HCT116 (cell line): Measurements from ENCODE around the gene ITGBL1. TPM values are rescaled to one million over a fixed set of nuclear protein-coding genes. Genes with fewer than 3 reads are reported as not detected.

Experiments
- ATAC-seq: fragments of 200-7000 bp; cut with Tn5 transposase; 2 replicates; pipeline ENCODE4 v1.9.1; 2020; ENCODE audit warnings: mild to moderate bottlenecking, moderate library complexity
- BruUV-seq: library from RNA; stranded (reverse); fragments of 400-500 nt; replicated peaks from 2 replicates; lab custom pipeline; 2021; lab: Mats Ljungman, UMichigan
- CTCF ChIA-PET: fragments of 300-600 bp; sonication (Branson Sonifier 250); formaldehyde crosslinking; loops from one replicate; lab custom pipeline; 2021; ENCODE audit warnings: antibody characterized with exemption; lab: Charles Lee
- POLR2A ChIA-PET: fragments of 300-600, 350-600 bp; sonication (Branson Sonifier 250); formaldehyde crosslinking; loops from one replicate; lab custom pipeline; 2021; ENCODE audit warnings: antibody characterized with exemption; lab: Charles Lee
- RAD21 ChIA-PET, 2 experiments: fragments of 300-600 bp; sonication (Branson Sonifier 250); formaldehyde crosslinking; loops; one replicate each; lab custom pipeline; 2023; ENCODE audit warnings: low total read pairs in 2 of 2; ENCODE audit not compliant: uncharacterized antibody in 2 of 2, unreplicated experiment in 2 of 2, low non-redundant PET in 1 of 2; lab: Charles Lee
- DNase-seq: peaks from one replicate; pipeline ENCODE4 v3.0.0-alpha.2; 2010; ENCODE audit warnings: low read depth, low spot score
- H2AFZ ChIP-seq: fragments of 200-600 bp; shearing (Covaris generic), sonication (generic); 2 replicates; pipeline ENCODE4 v1.6.1; 2017; ENCODE audit warnings: low read depth, mixed run types, mixed read lengths, antibody characterized with exemption, low read length; ENCODE audit not compliant: poor library complexity, severe bottlenecking
- H3K27ac ChIP-seq: 2 replicates; pipeline ENCODE4 v1.5.1; 2012; ENCODE audit warnings: low read depth, low read length
- H3K27me3 ChIP-seq: fragments of 200-600 bp; sonication (generic); 2 replicates; pipeline ENCODE4 v1.6.1; 2016; ENCODE audit warnings: mixed run types, low read length, mixed read lengths; ENCODE audit not compliant: insufficient read depth
- H3K36me3 ChIP-seq, 2 experiments: fragments of 200-500 bp in 1 of 2; fragments of 200-600 bp in 1 of 2; sonication (Bioruptor generic) in 1 of 2; sonication (generic) in 1 of 2; 2 replicates each; pipeline versions ENCODE4 v1.5.1 to v1.6.1; 2014 to 2016; ENCODE audit warnings: low read length in 2 of 2, inconsistent platforms in 1 of 2, mixed read lengths in 1 of 2, mixed run types in 1 of 2; ENCODE audit not compliant: insufficient read depth in 2 of 2, control insufficient read depth in 1 of 2
- H3K4me1 ChIP-seq, 2 experiments: fragments of 200-600 bp in 1 of 2; sonication (generic) in 1 of 2; 2 replicates each; pipeline versions ENCODE4 v1.5.1 to v1.6.1; 2012 to 2017; ENCODE audit warnings: low read length in 2 of 2, inconsistent platforms in 1 of 2, mild to moderate bottlenecking in 1 of 2, mixed read lengths in 1 of 2, mixed run types in 1 of 2, moderate library complexity in 1 of 2; ENCODE audit not compliant: insufficient read depth in 2 of 2, control insufficient read depth in 1 of 2
- H3K4me2 ChIP-seq: fragments of 200-600 bp; sonication (generic); 2 replicates; pipeline ENCODE4 v1.6.1; 2017; ENCODE audit warnings: mixed run types, low read length, mixed read lengths
- H3K4me3 ChIP-seq, 2 experiments: fragments of 200-600 bp in 1 of 2; sonication (generic) in 1 of 2; replicated peaks in 1 of 2; 2 replicates each; pipeline ENCODE4 v1.5.1; 2011 to 2016; ENCODE audit warnings: low read length in 2 of 2, control low read depth in 1 of 2, low read depth in 1 of 2, mild to moderate bottlenecking in 1 of 2, mixed read lengths in 1 of 2, mixed run types in 1 of 2
- H3K79me2 ChIP-seq: fragments of 200-600 bp; sonication (generic); 2 replicates; pipeline ENCODE4 v1.6.1; 2017; ENCODE audit warnings: mild to moderate bottlenecking, mixed run types, low read length, moderate library complexity, mixed read lengths; ENCODE audit not compliant: insufficient read depth
- H3K9ac ChIP-seq: fragments of 200-600 bp; sonication (generic); 2 replicates; pipeline ENCODE4 v1.6.1; 2016; ENCODE audit warnings: low read length, mixed read lengths
- H3K9me2 ChIP-seq: fragments of 200-600 bp; sonication (generic), shearing (Covaris generic); 2 replicates; pipeline ENCODE4 v1.6.1; 2017; ENCODE audit warnings: mixed run types, mild to moderate bottlenecking, moderate library complexity; ENCODE audit not compliant: insufficient read depth
- H3K9me3 ChIP-seq, 2 experiments: fragments of 200-500 bp in 1 of 2; fragments of 200-600 bp in 1 of 2; sonication (Bioruptor generic) in 1 of 2; sonication (generic) in 1 of 2; 2 replicates each; pipeline ENCODE4 v1.6.1; 2014 to 2017; ENCODE audit warnings: low read length in 2 of 2, mixed read lengths in 2 of 2, inconsistent platforms in 1 of 2, low read depth in 1 of 2, mild to moderate bottlenecking in 1 of 2, mixed run types in 1 of 2, moderate library complexity in 1 of 2; ENCODE audit not compliant: control insufficient read depth in 1 of 2, insufficient read depth in 1 of 2
- H4K20me1 ChIP-seq: fragments of 200-600 bp; sonication (generic), shearing (Covaris generic); 2 replicates; pipeline ENCODE4 v1.6.1; 2017; ENCODE audit warnings: mixed run types, mild to moderate bottlenecking, moderate library complexity; ENCODE audit not compliant: insufficient read depth
- CBX3 ChIP-seq: IDR thresholded peaks from 2 replicates; pipeline ENCODE4 v1.6.1; 2012; ENCODE audit warnings: low read depth
- CEBPB ChIP-seq: IDR thresholded peaks from 2 replicates; pipeline ENCODE4 v1.6.1; 2012; ENCODE audit warnings: low read depth
- CTCF ChIP-seq, 3 experiments: fragments of 200-600 bp in 1 of 3; sonication (generic) in 1 of 3; IDR thresholded peaks in 2 of 3; conservative IDR thresholded peaks in 1 of 3; 2 replicates each; pipeline ENCODE4 v1.5.1; 2012 to 2017; ENCODE audit warnings: low read depth in 2 of 3, low read length in 2 of 3, antibody characterized with exemption in 1 of 3, borderline replicate concordance in 1 of 3, control low read depth in 1 of 3, mild to moderate bottlenecking in 1 of 3, mixed read lengths in 1 of 3, mixed run types in 1 of 3, moderate library complexity in 1 of 3; ENCODE audit not compliant: insufficient read depth in 1 of 3
- EGR1 ChIP-seq: IDR thresholded peaks from 2 replicates; pipeline ENCODE4 v1.6.1; 2012; ENCODE audit warnings: low read depth
- ELF1 ChIP-seq: IDR thresholded peaks from 2 replicates; pipeline ENCODE4 v1.6.1; 2012; ENCODE audit warnings: low read depth, borderline replicate concordance
- EZH2 ChIP-seq: fragments of 200-600 bp; sonication (generic); IDR thresholded peaks from 2 replicates; pipeline ENCODE4 v1.6.1; 2017; ENCODE audit warnings: antibody characterized with exemption, mixed run types
- EZH2phosphoT487 ChIP-seq: fragments of 200-600 bp; IDR thresholded peaks from 2 replicates; pipeline ENCODE4 v1.6.1; 2018; ENCODE audit warnings: antibody characterized with exemption, borderline replicate concordance
- JUND ChIP-seq: IDR thresholded peaks from 2 replicates; pipeline ENCODE4 v1.6.1; 2012
- MAX ChIP-seq: IDR thresholded peaks from 2 replicates; pipeline ENCODE4 v1.6.1; 2012
- POLR2A ChIP-seq: IDR thresholded peaks from 2 replicates; pipeline ENCODE4 v1.7.0; 2011; ENCODE audit warnings: borderline replicate concordance; ENCODE audit not compliant: insufficient read depth, insufficient read length; ENCODE audit errors: extremely low read depth
- REST ChIP-seq: IDR thresholded peaks from 2 replicates; pipeline ENCODE4 v1.6.1; 2012; ENCODE audit warnings: low read depth
- SIN3A ChIP-seq: IDR thresholded peaks from 2 replicates; pipeline ENCODE4 v1.6.1; 2012; ENCODE audit warnings: low read depth
- SP1 ChIP-seq: IDR thresholded peaks from 2 replicates; pipeline ENCODE4 v1.6.1; 2012; ENCODE audit warnings: low read depth
- TCF7L2 ChIP-seq: IDR thresholded peaks from 2 replicates; pipeline ENCODE4 v1.7.0; 2011; ENCODE audit warnings: borderline replicate concordance, inconsistent platforms; ENCODE audit not compliant: insufficient read depth, insufficient read length; ENCODE audit errors: extremely low read depth
- YY1 ChIP-seq: IDR thresholded peaks from 2 replicates; pipeline ENCODE4 v1.6.1; 2011; ENCODE audit warnings: low read length, low read depth, moderate library complexity, mild to moderate bottlenecking; ENCODE audit not compliant: insufficient replicate concordance; ENCODE audit errors: extremely low read depth
- ZBTB33 ChIP-seq: IDR thresholded peaks from 2 replicates; pipeline ENCODE4 v1.6.1; 2011; ENCODE audit warnings: mild to moderate bottlenecking, low read length, moderate library complexity; ENCODE audit not compliant: insufficient replicate concordance; ENCODE audit errors: extremely low read depth
- ZNF274 ChIP-seq: fragments of 200-500 bp; sonication (Bioruptor generic); IDR thresholded peaks from 2 replicates; pipeline ENCODE4 v1.6.1; 2014; ENCODE audit warnings: mild to moderate bottlenecking, low read depth, low read length, inconsistent platforms
- intact Hi-C: fragments of 100-400 bp; cut with micrococcal nuclease; formaldehyde crosslinking; loops from 2 replicates; pipeline ENCODE4 v1.10.0; 2022
- total RNA-seq: library from RNA; stranded (reverse); gene quantifications from one replicate; pipeline ENCODE4 v1.2.1, GENCODE V29; 2021; ENCODE audit not compliant: unreplicated experiment

Gene ITGBL1
- total RNA-seq, 1 experiment from 2014 or later: 0.66 TPM

GRCh38 chr13:101523154-101524131 lies 71.0 kb downstream of the ITGBL1 start:
- no peak for ATAC-seq
- Histone ChIP-seq H3K9me3 (peaks cover 0 to 7% of the 10 kb centered on the region in 2 experiments; a peak in 3 of 4 replicates), H3K79me2 (no peaks in the 10 kb centered on the region), H3K27me3 (no peaks in the 10 kb centered on the region), H3K4me3 (no peak overlapping the region)
- BruUV-seq: no TSS peak
- TF ChIP-seq CEBPB (no peak), EZH2 (no peak), EZH2phosphoT487 (no peak), POLR2A (no peak), SP1 (no peak), ZNF274 (no peak), MAX (no peak), CBX3 (no peak), EGR1 (no peak), SIN3A (no peak), JUND (no peak), TCF7L2 (no peak), ELF1 (no peak), YY1 (no peak), REST (no peak), ZBTB33 (no peak), CTCF (IDR thresholded peaks at IDR 0.05 in 2 of 3, conservative IDR thresholded peaks at IDR 0.05 in 1 of 3; ENCODE audit: borderline replicate concordance in 1 of 3, insufficient read depth in 1 of 3, low read depth in 2 of 3, low read length in 2 of 3) (no peak)
- TF ChIP-seq, all 23 proteins: peak for 0
- H3K4me2 ChIP-seq: no peak overlapping the region
- RAD21 ChIA-PET: no interaction called here
- H3K9me2 ChIP-seq: no peaks in the 10 kb centered on the region
- no peak overlapping the region for H3K27ac ChIP-seq
- intact Hi-C loops: no loop called here
- no peak overlapping the region for H3K9ac ChIP-seq
- CTCF ChIA-PET: no interaction called here
- H3K36me3 ChIP-seq: no peaks in the 10 kb centered on the region
- POLR2A ChIA-PET: no interaction called here
- H3K4me1 ChIP-seq: no peaks in the 10 kb centered on the region
- no peaks in the 10 kb centered on the region for H4K20me1 ChIP-seq
- no peak for DNase-seq
- H2AFZ ChIP-seq: no peak overlapping the region
